Fibroblast of gingiva (primary cell): Measurements from ENCODE around the gene TPSD1.
"Not testable (repeated sequence)": the region's sequence is repeated elsewhere in the genome, so short reads cannot be mapped to it uniquely, and the experiment has no call there.

Experiments
- DNase-seq: peaks from one replicate; pipeline ENCODE4 v3.0.0-alpha.2; 2011; ENCODE audit warnings: low read depth

The TPSD1 gene

DNA sequence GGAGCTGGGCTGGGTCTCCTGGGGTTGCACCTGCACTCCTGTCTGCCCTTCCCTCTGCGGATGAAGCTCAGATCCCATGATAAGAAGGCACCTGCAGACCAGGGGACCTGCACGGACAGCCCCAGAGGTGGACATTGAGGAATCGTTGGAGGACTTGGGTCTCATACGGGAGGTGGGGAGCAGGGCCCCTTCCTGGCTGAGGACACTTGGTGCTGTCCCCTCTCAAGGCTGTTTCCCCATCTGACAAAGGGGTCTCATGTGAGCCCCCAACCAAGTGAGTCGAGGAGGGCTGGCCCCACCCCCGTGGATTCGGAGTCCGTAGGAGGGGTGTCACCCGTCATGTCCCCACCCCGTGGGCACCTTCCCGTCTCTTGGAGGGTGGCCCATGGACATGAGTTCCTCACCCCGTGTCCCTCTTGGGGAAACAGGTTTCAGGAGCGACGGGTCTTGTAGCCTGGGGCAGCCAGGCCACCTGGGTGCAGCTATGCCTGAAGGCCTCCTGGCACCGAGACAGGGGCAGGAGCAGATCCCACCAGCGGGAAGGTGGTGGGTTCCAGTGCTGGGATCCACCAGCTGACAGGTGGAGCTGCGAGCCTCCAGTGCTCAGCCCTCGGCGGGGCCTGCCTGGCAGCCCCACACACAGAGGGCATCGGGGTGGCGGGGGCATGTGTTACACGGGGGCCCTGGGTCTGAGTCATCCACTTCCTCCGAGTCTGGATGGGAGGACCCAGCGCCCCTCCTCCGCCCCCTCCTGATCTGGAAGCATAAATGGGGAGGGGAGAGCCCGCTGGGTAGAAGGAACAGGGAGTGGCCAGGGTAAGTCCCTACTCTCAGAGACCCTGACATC, at the start of gene TPSD1:
Gene TPSD1 (plus strand): TSS at position 794 of the 847 bp plus-strand sequence. CDS start 212 bp downstream, outside the sequence.
- not testable (repeated sequence) for DNase-seq

DNA sequence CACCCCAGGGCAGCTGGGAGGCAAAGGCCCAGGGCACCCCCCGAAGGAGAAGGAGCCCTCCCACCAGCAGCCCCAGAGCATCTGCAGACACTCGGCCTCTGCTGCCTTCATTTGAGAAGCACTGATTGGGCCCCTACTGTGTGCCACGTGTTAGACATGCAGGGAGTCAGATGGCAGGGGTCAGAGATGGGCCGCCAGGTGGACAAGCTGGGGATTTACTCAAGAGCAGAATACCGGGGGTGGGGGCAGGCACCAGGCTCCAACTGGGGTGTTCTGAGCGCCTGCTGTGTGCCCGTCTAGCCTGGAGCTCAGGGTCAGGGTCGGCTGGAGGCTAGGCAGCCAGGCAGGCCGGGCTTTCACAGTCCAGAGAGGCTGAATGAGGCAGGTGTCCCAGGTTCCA, 49.5 kb upstream of the TPSD1 start:
- DNase-seq = no peak

DNA sequence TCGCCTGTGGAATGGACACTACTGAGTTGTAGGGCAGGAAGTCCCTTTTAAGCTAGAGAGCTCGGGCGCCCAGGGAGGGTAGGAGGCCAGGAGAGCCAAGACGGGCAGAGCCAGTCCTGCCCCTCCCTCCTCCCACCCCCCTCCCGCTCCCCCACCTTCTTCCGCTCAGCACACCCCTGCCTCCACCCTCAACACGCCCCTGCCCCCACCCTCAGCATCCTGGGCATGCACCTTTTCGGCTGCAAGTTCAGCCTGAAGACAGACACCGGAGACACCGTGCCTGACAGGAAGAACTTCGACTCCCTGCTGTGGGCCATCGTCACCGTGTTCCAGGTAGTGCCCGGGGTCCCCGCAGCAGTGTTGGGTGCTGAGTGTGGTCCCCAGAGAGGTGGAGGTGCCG, 49.1 kb upstream of the TPSD1 start:
- no peak for DNase-seq

DNA sequence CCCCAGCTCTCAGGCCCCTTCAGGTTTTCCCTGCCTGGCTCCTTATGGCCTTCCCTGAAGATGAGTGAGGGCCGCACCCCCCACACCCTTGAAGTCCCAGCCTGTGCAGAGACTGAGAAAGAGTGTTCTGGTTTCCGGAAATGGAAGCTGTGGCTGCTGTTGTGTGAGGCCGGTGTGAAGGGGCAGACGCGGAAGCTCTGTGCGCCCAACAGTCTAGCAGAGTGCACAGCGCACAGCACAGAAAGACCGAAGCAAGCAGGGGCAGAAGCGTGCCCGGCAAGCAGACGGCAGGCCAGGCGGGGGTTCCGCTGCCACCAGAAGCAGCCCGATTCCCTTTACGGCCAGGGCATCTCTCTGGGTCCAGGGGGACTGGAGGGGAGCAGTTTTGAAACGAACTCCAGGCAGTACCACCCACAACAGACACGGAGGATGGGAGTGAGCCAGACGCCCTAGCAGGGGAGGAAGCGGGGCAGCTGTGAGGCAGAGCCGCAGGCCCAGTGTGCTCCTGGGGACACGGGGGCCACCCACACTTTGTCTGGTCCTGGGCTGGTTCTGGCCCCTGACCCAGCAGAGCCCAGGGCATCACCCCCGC, 47.5 kb upstream of the TPSD1 start:
- DNase-seq = no peak

DNA sequence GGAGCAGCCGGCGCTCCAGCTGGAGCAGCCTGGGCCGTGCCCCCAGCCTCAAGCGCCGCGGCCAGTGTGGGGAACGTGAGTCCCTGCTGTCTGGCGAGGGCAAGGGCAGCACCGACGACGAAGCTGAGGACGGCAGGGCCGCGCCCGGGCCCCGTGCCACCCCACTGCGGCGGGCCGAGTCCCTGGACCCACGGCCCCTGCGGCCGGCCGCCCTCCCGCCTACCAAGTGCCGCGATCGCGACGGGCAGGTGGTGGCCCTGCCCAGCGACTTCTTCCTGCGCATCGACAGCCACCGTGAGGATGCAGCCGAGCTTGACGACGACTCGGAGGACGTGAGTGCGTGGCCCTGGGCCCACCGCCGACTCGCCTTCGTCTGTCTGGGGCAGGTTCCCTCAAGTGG, 46.8 kb upstream of the TPSD1 start:
- DNase-seq = no peak

DNA sequence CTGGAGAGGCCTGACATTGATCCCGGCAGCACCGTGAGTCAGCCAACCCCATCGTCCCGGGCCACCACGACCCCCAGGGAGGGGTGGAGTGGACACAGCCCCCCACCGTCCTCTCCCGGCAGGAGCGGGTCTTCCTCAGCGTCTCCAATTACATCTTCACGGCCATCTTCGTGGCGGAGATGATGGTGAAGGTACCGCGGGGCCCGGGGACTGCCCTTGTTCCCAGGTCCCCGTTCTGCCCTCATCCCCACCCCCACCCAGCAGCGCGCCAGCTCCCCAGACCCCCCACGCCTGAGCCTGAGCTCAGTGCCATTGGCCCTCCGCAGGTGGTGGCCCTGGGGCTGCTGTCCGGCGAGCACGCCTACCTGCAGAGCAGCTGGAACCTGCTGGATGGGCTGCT, 45.4 kb upstream of the TPSD1 start:
- no peak for DNase-seq

DNA sequence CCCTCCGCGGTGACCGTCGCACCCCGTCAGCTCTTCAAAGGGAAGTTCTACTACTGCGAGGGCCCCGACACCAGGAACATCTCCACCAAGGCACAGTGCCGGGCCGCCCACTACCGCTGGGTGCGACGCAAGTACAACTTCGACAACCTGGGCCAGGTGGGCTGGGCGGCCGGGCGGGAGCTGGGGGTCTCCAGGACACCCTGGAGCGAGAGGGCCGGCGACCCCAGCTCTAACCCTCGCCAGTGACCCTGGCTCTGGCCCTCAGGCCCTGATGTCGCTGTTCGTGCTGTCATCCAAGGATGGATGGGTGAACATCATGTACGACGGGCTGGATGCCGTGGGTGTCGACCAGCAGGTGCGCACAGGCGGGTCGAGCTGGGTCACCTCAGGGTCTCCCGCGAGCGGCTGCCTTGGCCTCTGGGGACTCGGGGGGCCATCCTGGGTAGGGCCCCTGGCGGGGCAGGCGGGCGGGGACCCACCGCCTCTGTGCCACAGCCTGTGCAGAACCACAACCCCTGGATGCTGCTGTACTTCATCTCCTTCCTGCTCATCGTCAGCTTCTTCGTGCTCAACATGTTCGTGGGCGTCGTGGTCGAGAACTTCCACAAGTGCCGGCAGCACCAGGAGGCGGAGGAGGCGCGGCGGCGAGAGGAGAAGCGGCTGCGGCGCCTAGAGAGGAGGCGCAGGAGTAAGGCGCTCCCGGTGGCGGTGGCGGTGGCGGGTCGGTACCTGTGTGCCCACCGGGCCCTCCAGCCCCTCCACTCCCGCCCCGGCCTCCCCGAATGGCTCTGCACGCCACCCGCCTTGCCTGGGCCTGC, 44.2 kb upstream of the TPSD1 start:
- DNase-seq = no peak

DNA sequence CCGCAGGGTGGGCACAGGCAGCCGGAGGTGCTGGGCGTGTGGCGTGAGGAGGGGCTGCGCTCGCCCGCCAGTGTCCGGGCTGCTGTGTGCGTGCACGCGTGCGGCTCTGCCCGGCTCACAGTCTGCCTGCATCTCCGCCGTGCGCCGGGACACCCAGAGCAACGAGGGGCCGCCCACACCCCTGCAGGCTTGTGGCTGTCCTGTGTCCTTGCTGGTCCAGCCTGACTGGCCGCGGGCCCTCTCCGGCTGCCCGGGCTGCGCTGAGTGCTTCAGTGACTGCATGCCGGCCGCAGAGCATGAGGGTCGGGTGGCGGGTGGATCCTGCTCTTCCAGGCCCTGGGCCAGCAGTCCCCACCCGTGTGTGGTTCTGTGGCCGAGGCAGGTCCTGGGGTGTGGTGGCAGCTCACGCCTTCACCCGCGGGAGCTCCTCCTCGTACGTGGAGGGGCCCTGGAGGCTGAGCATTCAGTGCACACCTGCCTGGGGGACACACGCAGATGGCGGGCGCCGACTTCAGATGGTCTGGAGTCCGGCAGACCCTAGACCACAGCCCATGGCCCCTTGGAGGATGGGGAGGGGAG, 43.2 kb upstream of the TPSD1 start:
- no peak for DNase-seq

DNA sequence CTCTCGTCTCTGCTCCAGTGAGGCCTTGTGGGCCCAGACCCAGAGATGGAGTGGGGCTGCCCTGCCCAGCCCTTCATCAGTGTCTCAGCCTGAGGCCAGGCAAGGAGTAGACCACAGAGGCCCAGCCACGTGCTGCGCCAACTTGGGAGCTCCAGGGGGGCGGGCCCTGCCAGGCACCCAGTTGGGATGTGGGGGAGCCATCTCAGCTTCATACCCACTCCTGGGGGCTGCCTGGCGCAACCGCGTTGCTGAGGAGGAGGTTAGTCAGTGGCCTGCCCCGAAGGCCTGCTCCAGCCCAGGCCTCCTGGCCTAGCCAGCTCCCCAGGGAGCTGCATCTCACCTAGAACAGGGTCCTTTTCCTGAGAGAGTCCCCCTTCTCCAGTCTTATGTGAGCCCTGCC, 42.6 kb upstream of the TPSD1 start:
- no peak for DNase-seq

DNA sequence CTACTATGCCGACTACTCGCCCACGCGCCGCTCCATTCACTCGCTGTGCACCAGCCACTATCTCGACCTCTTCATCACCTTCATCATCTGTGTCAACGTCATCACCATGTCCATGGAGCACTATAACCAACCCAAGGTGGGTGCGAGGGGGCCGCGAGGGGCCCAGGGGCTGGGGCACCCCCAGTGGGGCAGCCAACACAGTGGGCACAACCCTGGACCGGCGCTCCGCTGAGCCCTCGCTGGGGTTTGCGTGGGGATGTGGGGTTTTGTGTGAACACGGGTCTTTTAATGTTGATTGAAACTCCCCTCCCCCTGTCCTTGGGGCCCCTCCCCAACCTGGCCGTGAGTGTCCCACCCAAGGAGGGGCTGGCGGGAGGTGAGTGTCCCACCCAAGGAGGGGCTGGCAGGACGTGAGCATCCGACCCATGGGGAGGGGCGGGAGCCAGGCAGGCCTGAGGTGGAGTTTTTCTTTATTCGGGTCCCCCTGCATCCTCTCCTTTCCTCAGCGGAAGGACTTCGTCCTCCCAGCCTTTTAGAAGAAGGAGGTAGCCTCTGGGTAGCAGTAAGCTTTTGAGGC, 42.0 kb upstream of the TPSD1 start:
- DNase-seq = no peak

DNA sequence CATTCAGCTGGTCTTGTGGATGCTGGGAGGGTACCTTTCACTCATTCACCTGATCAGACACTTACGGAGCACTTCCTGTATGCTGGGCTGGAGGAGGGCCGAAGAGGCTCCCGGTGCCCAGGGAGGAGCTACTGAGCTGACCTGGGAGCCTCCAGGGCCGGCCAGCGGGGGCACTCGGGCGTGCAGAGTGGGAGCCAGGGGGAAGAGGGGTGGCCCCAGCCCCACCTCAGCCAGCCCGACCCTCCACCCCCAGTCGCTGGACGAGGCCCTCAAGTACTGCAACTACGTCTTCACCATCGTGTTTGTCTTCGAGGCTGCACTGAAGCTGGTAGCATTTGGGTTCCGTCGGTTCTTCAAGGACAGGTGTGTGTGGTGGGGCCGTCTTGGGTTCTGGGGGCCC, 41.1 kb upstream of the TPSD1 start:
- DNase-seq = no peak

DNA sequence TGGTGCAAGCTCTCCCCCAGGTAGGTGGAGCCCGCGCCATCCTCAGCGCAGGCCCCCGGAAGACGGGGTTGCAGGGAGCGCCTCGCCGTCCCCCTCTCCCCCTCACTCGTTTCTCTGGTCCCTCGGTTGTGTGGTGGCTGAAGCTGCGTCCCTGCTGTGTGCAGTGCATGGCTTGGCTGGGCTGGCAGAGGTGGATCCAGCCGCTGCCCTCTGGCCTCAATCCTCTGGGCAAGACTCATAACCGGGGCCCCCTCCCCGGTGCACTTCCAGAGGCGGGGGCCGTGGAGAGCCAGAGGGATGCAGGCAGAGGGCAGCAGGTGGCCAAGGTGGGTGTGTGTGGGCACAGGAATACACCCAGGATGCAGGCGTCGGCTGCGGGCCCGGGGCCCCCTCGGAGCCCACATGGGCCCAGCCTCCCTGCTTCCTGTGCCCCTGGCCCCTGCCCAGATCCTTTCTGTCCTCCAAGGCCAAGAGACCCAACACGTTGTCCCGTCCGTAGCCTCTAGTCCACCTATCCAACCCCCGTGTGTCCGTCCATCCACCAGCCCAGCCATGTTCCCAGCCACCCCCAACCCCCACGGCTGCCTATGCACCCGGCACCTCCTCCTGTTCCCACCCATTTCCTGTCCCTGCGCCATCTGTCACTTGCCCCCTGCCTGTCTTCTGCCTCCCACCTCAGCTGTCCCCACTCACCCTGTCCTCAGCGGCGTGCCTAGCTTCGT, 40.1 kb upstream of the TPSD1 start:
- no peak for DNase-seq

DNA sequence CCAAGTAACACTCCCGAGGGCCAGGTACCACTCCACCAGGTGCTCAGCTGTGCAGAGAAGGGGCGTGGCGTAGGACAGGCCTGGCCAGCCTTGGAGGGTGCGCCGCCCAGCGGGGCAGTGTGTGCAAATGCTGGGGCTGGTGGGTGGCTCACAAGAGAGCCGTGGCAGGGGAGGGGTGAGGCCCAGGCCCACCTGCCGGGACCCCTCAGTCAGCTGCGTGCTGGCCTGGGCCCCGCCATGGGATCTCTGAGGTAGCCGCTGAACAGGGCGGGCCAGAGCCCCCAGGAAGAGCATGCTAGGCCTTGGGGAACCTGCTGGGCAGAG, 39.6 kb upstream of the TPSD1 start:
- no peak for DNase-seq

DNA sequence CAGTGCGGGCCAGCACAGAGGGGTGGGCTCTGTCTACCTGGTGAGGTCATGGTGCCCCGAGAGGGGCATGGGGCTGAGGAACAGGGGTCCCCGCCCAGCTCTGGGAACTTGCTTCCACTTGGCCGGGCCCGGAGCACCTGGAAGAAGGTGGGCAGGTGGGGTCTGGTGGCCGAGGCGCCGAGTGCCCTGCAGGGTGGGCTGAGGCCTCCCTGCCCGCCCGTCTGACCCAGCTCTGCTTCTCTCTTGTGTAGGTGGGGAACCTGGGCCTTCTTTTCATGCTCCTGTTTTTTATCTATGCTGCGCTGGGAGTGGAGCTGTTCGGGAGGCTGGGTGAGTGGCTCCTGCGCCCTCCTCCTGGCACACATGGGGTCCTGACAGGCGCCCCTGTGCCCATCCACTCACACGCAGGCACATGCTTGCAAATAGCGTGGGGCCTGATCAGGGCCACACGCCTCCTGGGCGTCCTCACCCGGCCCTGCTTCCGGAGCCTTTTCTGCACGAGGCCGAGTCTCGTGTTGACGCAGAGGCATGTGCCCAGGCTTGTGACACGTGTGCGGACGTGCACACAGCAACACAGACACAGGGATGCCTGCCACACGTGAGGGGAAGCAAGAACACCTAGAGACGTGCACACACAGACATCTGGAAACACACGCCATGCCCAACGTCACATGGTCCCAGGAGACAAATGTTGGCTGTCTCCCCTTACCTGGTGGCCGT, 39.0 kb upstream of the TPSD1 start:
- DNase-seq = no peak

DNA sequence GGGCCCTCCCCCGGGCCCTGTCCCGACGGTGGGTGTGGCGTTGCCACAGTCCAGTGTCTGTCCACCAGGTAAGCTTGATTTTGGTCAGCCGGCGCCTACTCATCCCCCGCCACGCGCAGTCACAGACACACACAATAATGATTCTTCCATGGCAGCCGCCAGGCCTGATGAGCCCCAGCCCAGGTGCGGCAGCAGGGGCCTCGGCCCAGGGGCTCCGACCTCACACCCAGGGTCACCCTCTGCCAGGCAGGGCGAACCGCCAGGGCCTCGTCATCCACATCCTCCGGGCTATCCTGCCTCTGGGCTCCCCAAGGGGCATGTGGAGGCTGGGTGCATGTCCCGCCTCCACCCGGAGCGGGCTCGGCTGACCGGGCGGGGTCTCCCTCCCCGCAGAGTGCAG, 38.3 kb upstream of the TPSD1 start:
- no peak for DNase-seq

DNA sequence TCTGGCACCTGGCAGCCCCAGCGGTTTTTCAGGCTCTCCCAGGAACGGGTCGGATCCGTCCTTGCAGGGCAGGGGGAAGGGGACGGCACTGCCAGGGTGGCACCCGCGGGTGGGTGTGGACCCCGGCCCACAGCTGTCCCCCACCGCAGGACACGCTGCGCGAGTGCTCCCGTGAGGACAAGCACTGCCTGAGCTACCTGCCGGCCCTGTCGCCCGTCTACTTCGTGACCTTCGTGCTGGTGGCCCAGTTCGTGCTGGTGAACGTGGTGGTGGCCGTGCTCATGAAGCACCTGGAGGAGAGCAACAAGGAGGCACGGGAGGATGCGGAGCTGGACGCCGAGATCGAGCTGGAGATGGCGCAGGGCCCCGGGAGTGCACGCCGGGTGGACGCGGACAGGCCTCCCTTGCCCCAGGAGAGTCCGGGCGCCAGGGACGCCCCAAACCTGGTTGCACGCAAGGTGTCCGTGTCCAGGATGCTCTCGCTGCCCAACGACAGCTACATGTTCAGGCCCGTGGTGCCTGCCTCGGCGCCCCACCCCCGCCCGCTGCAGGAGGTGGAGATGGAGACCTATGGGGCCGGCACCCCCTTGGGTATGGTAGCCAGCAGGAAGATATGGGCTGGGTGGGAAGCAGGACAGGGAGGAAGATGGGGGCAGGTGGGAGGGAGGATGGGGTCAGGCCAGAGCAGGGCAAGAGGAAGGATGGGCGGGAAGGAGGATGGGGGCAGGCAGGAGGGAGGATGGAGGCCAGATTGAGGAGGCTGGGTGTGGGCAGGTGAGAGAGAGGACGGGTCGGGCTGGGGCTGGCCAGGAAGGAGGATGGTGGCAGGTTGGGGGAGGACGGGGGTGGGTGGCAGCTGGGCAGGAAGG, 37.6 kb upstream of the TPSD1 start:
- no peak for DNase-seq

DNA sequence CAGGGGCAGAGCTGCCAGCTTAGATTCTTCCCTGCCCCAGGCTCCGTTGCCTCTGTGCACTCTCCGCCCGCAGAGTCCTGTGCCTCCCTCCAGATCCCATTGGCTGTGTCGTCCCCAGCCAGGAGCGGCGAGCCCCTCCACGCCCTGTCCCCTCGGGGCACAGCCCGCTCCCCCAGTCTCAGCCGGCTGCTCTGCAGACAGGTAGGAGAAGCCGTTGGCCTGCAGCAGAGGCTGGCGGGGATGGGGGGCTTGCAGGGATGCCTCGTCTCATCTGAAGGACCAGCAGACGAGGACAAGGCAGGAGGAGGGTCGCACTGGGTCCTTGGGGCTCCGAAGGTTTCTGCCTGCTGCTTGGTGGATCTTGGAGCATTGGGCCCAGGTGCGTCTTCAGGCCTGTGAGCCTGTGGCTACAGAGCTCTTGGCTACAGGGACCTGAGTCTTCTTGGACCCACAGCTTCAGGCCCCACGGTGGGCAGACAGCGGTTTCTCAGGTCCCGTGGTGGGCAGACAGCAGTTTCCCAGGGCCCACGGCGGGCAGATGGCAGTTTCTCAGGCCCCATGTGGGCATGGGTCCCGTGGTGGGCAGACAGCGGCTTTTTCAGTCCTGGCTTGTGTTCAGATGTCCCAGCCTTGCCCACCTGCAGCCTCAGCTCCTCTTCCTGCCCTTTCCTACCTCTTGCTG, 36.8 kb upstream of the TPSD1 start:
- DNase-seq = no peak

DNA sequence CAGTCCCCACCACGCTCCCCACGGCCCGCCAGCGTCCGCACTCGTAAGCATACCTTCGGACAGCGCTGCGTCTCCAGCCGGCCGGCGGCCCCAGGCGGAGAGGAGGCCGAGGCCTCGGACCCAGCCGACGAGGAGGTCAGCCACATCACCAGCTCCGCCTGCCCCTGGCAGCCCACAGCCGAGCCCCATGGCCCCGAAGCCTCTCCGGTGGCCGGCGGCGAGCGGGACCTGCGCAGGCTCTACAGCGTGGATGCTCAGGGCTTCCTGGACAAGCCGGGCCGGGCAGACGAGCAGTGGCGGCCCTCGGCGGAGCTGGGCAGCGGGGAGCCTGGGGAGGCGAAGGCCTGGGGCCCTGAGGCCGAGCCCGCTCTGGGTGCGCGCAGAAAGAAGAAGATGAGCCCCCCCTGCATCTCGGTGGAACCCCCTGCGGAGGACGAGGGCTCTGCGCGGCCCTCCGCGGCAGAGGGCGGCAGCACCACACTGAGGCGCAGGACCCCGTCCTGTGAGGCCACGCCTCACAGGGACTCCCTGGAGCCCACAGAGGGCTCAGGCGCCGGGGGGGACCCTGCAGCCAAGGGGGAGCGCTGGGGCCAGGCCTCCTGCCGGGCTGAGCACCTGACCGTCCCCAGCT, 35.7 kb upstream of the TPSD1 start:
- DNase-seq = no peak
